Measurements from ENCODE around the gene PACSIN2.

- TF ChIP-seq, protein P1, sequence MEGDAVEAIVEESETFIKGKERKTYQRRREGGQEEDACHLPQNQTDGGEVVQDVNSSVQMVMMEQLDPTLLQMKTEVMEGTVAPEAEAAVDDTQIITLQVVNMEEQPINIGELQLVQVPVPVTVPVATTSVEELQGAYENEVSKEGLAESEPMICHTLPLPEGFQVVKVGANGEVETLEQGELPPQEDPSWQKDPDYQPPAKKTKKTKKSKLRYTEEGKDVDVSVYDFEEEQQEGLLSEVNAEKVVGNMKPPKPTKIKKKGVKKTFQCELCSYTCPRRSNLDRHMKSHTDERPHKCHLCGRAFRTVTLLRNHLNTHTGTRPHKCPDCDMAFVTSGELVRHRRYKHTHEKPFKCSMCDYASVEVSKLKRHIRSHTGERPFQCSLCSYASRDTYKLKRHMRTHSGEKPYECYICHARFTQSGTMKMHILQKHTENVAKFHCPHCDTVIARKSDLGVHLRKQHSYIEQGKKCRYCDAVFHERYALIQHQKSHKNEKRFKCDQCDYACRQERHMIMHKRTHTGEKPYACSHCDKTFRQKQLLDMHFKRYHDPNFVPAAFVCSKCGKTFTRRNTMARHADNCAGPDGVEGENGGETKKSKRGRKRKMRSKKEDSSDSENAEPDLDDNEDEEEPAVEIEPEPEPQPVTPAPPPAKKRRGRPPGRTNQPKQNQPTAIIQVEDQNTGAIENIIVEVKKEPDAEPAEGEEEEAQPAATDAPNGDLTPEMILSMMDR (IDR thresholded peaks at IDR 0.05): no peak
- TF ChIP-seq POLR2A (IDR thresholded peaks at IDR 0.05) (no peak), POLR2AphosphoS5 (IDR thresholded peaks at IDR 0.05; ENCODE audit: insufficient read depth in 1 of 2, low read depth in 1 of 2) (no peak)
These were observed 138.9 kb downstream of the PACSIN2 start for GRCh38 chr22:42876041-42876440.
